Parathyroid adenoma (tissue), 2 donors: ENCODE data around the gene EYA2.

Experiments
- H2AFZ ChIP-seq: fragments of 300-600 bp; sonication (generic); one replicate; pipeline ENCODE4 v1.7.0; 2017; ENCODE audit warnings: antibody characterized with exemption, mild to moderate bottlenecking
- H3K27ac ChIP-seq: fragments of 300-600 bp; sonication (generic); one replicate; pipeline ENCODE4 v1.7.0; 2017
- H3K27me3 ChIP-seq: fragments of 300-600 bp; sonication (generic); one replicate; pipeline ENCODE4 v1.7.0; 2017; ENCODE audit warnings: low read length; ENCODE audit not compliant: control insufficient read depth, insufficient read depth
- H3K36me3 ChIP-seq: fragments of 300-600 bp; sonication (generic); one replicate; pipeline ENCODE4 v1.7.0; 2017; ENCODE audit warnings: low read length; ENCODE audit not compliant: control insufficient read depth, insufficient read depth
- H3K4me1 ChIP-seq: fragments of 300-600 bp; sonication (generic); one replicate; pipeline ENCODE4 v1.7.0; 2017; ENCODE audit warnings: control low read depth
- H3K4me2 ChIP-seq: fragments of 300-600 bp; sonication (generic); one replicate; pipeline ENCODE4 v1.7.0; 2017; ENCODE audit warnings: low read length
- H3K4me3 ChIP-seq: fragments of 300-600 bp; sonication (generic); one replicate; pipeline ENCODE4 v1.7.0; 2017; ENCODE audit warnings: low read depth, low read length
- H3K79me2 ChIP-seq: fragments of 300-600 bp; sonication (generic); one replicate; pipeline ENCODE4 v1.7.0; 2017; ENCODE audit warnings: control low read depth
- H3K9ac ChIP-seq: fragments of 300-600 bp; sonication (generic); one replicate; pipeline ENCODE4 v1.7.0; 2017; ENCODE audit warnings: mild to moderate bottlenecking
- H3K9me3 ChIP-seq: fragments of 300-600 bp; sonication (generic); one replicate; pipeline ENCODE4 v1.7.0; 2017; ENCODE audit warnings: low read length; ENCODE audit not compliant: control insufficient read depth
- TF ChIP-seq, protein P1 (sequence below): fragments of 300-600 bp; sonication (generic); IDR thresholded peaks from one replicate; pipeline ENCODE4 v1.7.0; 2017; ENCODE audit warnings: antibody characterized with exemption, mild to moderate bottlenecking
- donor health status: primary hyperparathyroidism.

EYA2 gene

DNA sequence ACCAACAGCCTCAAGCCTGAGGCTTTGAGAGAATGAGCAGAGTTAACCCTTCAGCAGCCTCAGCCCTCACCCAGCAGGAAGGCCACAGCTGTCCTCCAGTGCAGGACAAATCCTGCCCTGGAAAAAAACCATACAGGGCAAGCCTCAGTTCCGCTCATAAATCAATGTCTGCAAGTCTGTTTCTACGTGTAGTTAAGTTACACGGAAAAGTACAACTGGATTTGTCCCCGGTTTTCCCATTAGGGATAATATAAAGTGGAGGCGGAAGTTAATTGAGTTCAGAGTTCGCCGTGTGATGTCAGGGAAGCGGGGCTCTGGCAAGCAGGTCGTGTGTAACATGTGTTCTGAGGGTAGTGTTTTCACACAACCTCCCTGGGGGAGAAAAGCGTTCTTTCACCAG lies 44.2 kb upstream of the EYA2 start:
- Histone ChIP-seq H3K9me3 (no peaks in the 10 kb centered on the region), H3K4me2 (no peak overlapping the region), H3K36me3 (no peaks in the 10 kb centered on the region), H3K4me3 (no peak overlapping the region), H3K4me1 (no peaks in the 10 kb centered on the region), H3K27ac (no peak overlapping the region), H3K9ac (no peak overlapping the region), H3K79me2 (no peaks in the 10 kb centered on the region), H3K27me3 (no peaks in the 10 kb centered on the region), H2AFZ (no peak overlapping the region)
- TF ChIP-seq, protein P1, sequence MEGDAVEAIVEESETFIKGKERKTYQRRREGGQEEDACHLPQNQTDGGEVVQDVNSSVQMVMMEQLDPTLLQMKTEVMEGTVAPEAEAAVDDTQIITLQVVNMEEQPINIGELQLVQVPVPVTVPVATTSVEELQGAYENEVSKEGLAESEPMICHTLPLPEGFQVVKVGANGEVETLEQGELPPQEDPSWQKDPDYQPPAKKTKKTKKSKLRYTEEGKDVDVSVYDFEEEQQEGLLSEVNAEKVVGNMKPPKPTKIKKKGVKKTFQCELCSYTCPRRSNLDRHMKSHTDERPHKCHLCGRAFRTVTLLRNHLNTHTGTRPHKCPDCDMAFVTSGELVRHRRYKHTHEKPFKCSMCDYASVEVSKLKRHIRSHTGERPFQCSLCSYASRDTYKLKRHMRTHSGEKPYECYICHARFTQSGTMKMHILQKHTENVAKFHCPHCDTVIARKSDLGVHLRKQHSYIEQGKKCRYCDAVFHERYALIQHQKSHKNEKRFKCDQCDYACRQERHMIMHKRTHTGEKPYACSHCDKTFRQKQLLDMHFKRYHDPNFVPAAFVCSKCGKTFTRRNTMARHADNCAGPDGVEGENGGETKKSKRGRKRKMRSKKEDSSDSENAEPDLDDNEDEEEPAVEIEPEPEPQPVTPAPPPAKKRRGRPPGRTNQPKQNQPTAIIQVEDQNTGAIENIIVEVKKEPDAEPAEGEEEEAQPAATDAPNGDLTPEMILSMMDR, result no peak

DNA sequence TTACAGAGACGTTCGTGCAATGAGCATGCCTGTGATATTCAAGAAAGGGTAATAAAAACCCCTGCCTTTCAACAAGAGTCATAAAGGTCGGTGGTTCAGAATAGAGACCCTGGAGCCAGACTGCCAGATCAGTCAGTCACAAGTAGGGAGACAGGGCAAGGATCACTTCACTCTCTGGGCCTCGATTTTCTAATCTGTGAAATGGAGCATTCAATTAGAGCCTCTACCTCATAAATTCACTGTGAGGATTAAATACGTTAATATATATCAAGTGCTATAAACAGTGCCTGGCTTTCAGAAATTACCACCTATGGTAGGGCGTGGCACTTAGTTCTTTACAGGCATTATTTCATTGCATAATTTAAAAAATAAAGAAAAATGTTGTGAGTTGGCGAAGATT lies 43.7 kb upstream of the EYA2 start:
- H3K4me2 ChIP-seq, result no peak overlapping the region
- no peaks in the 10 kb centered on the region for H3K36me3 ChIP-seq
- H2AFZ ChIP-seq, result no peak overlapping the region
- no peak overlapping the region for H3K27ac ChIP-seq
- no peaks in the 10 kb centered on the region for H3K79me2 ChIP-seq
- H3K9me3 ChIP-seq, result no peaks in the 10 kb centered on the region
- no peak overlapping the region for H3K4me3 ChIP-seq
- no peaks in the 10 kb centered on the region for H3K27me3 ChIP-seq
- no peak overlapping the region for H3K9ac ChIP-seq
- TF ChIP-seq, protein P1, result no peak
- H3K4me1 ChIP-seq, result no peaks in the 10 kb centered on the region

DNA sequence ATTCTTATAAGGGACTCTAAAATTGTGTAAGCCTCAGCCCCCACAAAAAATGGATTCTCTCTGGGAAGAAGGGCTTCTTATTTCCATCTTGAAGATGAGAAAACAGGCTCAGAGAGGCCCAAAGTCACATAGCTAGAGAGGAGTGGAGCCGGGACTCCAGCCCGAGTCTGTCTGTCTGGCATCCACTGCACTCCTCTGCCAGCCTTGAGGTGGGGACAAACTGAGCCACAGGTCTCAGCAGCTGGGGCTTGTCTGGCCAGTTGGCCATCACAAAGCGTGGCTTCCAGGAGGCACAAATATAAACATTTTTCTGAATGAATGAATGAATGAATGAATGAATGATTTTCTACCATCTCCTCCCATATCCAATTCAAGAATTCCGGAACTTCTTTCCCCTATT lies 42.9 kb upstream of the EYA2 start:
- Histone ChIP-seq H3K4me1 (no peaks in the 10 kb centered on the region), H3K9ac (no peak overlapping the region), H3K9me3 (no peaks in the 10 kb centered on the region), H3K79me2 (no peaks in the 10 kb centered on the region), H3K27me3 (no peaks in the 10 kb centered on the region), H3K4me2 (no peak overlapping the region), H3K36me3 (no peaks in the 10 kb centered on the region), H3K27ac (no peak overlapping the region), H2AFZ (no peak overlapping the region), H3K4me3 (no peak overlapping the region)
- TF ChIP-seq, protein P1, result no peak

DNA sequence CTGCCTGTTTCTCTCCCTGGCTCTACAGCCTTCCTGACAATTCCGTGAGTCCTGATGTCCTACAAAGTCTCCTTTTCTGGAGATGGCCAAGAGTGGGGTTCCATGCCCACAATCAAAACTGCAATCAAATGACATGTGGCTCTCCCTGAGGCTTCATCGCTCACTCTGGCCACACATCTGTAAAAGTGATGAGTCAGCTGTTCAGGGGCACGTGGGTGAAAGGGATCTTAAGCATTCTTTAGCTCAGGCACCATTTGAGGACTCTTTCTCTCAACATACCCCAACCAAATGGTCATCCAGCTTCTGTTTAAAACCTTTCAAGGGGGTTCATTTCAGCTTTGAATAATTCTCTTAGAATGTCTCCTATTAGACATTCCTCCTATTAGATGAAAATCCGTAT lies 42.3 kb upstream of the EYA2 start:
- H3K36me3 ChIP-seq, result no peaks in the 10 kb centered on the region
- TF ChIP-seq, protein P1, result no peak
- no peak overlapping the region for H3K4me3 ChIP-seq
- H3K27me3 ChIP-seq, result no peaks in the 10 kb centered on the region
- no peak overlapping the region for H2AFZ ChIP-seq
- H3K27ac ChIP-seq, result no peak overlapping the region
- no peak overlapping the region for H3K9ac ChIP-seq
- no peak overlapping the region for H3K4me2 ChIP-seq
- no peaks in the 10 kb centered on the region for H3K4me1 ChIP-seq
- no peaks in the 10 kb centered on the region for H3K79me2 ChIP-seq
- H3K9me3 ChIP-seq, result no peaks in the 10 kb centered on the region

DNA sequence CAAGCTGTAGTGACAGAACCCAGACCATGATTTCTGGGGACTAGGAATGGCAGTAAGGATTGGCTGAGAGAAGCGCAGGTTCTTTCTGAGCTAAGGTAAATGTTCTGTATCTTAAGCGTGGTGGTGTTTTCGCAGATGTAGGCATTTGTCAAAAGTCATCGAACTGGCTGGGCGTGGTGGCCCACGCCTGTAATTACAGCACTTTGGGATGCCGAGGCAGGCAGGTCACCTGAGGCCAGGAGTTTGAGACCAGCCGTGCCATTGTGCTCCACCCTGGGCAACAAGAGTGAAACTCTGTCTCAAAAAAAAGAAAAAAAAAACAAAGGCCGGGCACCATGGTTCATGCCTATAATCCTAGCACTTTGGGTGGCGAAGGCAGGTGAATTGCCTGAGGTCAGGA lies 40.7 kb upstream of the EYA2 start:
- Histone ChIP-seq H2AFZ (no peak overlapping the region), H3K9ac (no peak overlapping the region), H3K4me3 (no peak overlapping the region), H3K27ac (no peak overlapping the region), H3K36me3 (no peaks in the 10 kb centered on the region), H3K79me2 (no peaks in the 10 kb centered on the region), H3K27me3 (no peaks in the 10 kb centered on the region), H3K4me1 (no peaks in the 10 kb centered on the region), H3K4me2 (no peak overlapping the region), H3K9me3 (no peaks in the 10 kb centered on the region)
- TF ChIP-seq, protein P1, result no peak
